Activated CD8-positive, alpha-beta memory T cell treated with anti-CD3 and anti-CD28 coated beads, Interleukin-2, amount 10 ng/mL, durations not matched to agents 7 days and 5 days (primary cell): ENCODE measurements around the gene PPCS. TPM values are rescaled to one million over a fixed set of nuclear protein-coding genes. Genes with fewer than 3 reads are reported as not detected.

Experiments
- ATAC-seq: fragments of 150-1000 bp; cut with Tn5 transposase; one replicate; pipeline ENCODE4 v1.10.0; 2021; ENCODE audit warnings: moderate library complexity
- CTCF ChIA-PET: fragments of 350-600 bp; sonication (Branson Sonifier 250); formaldehyde crosslinking; loops from one replicate; lab custom pipeline; 2021; ENCODE audit warnings: antibody characterized with exemption; lab: Charles Lee
- DNase-seq: peaks from one replicate; pipeline ENCODE4 v3.0.0-alpha.2; 2020
- H3K27ac Mint-ChIP-seq: one replicate; pipeline ENCODE4 v1.8.0; 2021; ENCODE audit warnings: mild to moderate bottlenecking, mixed read lengths
- H3K27me3 Mint-ChIP-seq: one replicate; pipeline ENCODE4 v1.8.0; 2021; ENCODE audit warnings: mixed read lengths
- H3K36me3 Mint-ChIP-seq: one replicate; pipeline ENCODE4 v1.8.0; 2021; ENCODE audit warnings: mild to moderate bottlenecking, mixed read lengths
- H3K4me1 Mint-ChIP-seq: one replicate; pipeline ENCODE4 v1.8.0; 2021; ENCODE audit warnings: mixed read lengths
- H3K4me3 Mint-ChIP-seq: one replicate; pipeline ENCODE4 v1.8.0; 2021; ENCODE audit warnings: mild to moderate bottlenecking, moderate library complexity, mixed read lengths
- H3K9me3 Mint-ChIP-seq: one replicate; pipeline ENCODE4 v1.8.0; 2022; ENCODE audit warnings: low read depth, mixed read lengths
- total RNA-seq, 2 experiments: library from RNA; stranded (reverse); gene quantifications; one replicate each; pipeline ENCODE4 v1.2.3, GENCODE V29; 2021

The PPCS gene
- total RNA-seq, 2 experiments from 2014 or later, result 32.0 to 40.4 TPM

DNA sequence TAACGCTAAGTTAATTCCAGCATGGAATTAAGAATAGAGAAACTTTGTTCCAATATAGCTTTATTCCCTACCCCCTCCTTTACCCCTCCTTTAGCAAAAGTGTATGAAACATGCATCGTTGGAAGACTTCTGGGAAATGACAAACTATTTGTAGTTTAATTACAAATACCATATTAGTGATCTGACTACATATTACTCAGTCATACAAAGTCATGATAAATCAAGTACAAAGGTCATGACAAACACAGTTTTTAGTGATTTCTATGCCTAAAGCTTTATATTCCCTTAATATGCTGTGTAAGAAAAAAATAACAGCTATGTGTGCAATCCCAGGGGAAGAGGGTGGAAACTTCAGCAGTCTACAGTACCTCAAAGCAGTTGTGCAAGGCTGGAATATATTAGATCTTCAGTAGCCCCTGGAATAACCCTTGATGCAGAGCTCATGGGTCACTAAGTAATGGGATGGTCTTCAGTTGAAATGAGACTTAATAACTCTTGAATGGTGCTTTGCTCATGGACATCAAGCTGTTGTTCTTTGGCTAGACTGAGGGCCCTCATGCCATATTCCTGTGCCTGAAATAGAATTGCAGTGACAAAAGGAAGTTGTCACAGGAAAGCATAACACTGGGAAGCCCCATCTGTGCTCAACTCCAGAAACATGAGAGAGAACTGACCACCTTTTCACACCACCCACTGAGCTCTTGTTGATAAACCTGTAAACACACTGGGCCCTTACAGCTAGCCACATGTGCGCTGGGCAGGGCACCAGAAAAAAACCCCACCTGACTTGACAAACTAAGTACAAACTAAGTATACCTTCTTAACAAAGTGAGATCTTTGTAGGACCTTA lies 25.8 kb upstream of the PPCS start:
- DNase-seq, result no peak
- H3K36me3 Mint-ChIP-seq, result no peaks in the 10 kb centered on the region
- no peaks in the 10 kb centered on the region for H3K4me1 Mint-ChIP-seq
- no peaks in the 10 kb centered on the region for H3K27me3 Mint-ChIP-seq
- CTCF ChIA-PET, result no interaction called here
- H3K9me3 Mint-ChIP-seq, result no peaks in the 10 kb centered on the region
- H3K27ac Mint-ChIP-seq, result no peak overlapping the region
- no peak for ATAC-seq
- no peak overlapping the region for H3K4me3 Mint-ChIP-seq

DNA sequence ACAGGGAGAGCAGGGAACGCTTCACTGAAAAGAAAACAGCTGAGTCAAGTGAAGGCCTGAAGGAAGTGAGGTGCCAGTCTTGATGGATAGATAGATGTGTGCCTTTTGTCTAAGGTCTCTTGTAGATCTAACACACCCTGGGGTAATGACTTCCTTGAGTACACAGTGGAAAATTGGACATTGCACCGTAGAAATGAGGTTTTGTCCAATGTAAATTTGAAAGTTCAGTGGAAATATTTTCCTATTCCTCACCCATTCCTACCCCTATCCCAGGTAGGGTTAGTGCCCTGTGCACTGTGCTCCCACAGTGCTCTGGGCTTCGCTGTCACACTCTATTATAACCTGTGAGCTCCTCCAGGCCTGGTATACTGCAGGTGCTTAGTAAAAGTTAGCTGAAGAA lies 24.8 kb upstream of the PPCS start:
- no peaks in the 10 kb centered on the region for H3K27me3 Mint-ChIP-seq
- CTCF ChIA-PET, result no interaction called here
- H3K4me1 Mint-ChIP-seq, result no peaks in the 10 kb centered on the region
- ATAC-seq, result no peak
- no peak for DNase-seq
- no peak overlapping the region for H3K4me3 Mint-ChIP-seq
- H3K27ac Mint-ChIP-seq, result no peak overlapping the region
- no peaks in the 10 kb centered on the region for H3K9me3 Mint-ChIP-seq
- no peaks in the 10 kb centered on the region for H3K36me3 Mint-ChIP-seq

DNA sequence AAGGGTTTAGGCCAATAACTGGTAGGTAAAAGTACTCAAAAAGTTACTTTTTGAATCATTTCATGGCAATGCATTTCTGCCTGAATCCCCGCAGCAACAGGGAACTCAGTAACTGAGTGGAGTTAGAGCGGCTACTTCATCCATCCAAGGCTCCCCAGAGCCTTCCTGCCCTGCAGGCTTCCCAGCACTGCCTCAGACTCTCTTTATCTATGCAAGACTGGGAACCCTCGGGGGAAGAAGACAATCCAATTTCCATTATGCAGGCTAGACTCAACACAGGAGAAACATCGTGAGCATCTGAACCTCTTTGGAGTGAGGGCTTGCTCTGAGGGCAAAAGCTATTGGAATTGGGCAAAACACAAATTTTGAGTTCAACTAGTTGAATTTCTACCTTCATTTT lies 23.6 kb upstream of the PPCS start:
- H3K27me3 Mint-ChIP-seq, result no peaks in the 10 kb centered on the region
- ATAC-seq, result no peak
- no peaks in the 10 kb centered on the region for H3K9me3 Mint-ChIP-seq
- no peak overlapping the region for H3K4me3 Mint-ChIP-seq
- H3K27ac Mint-ChIP-seq, result no peak overlapping the region
- CTCF ChIA-PET, result no interaction called here
- no peak for DNase-seq
- H3K4me1 Mint-ChIP-seq, result peaks cover 2% of the 10 kb centered on the region
- no peaks in the 10 kb centered on the region for H3K36me3 Mint-ChIP-seq

DNA sequence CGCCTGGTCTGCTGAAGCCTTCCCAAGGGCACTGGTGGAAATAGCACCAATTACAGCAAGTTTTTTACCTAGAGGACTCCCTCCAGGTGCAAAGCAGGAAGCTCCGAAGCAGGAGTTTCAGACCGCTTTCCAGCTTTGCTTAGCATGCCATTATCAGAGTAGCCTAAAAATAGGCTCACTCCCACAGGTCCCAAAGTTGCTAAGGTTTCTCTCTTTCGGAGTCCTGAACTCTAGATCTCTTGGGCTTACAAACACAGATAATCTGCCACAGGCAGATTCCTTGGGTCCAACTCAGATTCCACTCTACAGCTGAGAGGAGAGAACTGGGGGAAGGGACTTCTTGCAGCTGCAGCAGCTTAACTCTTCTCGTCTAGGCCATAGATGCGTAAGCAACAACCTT lies 23.0 kb upstream of the PPCS start:
- CTCF ChIA-PET, result interaction anchor here (1.2 kb wide), 2 partner anchors 11 to 260 kb away, joined by 3 read pairs; no protein-coding TSS in a partner anchor
- ATAC-seq, result no peak
- H3K4me1 Mint-ChIP-seq, result peaks cover 2% of the 10 kb centered on the region

DNA sequence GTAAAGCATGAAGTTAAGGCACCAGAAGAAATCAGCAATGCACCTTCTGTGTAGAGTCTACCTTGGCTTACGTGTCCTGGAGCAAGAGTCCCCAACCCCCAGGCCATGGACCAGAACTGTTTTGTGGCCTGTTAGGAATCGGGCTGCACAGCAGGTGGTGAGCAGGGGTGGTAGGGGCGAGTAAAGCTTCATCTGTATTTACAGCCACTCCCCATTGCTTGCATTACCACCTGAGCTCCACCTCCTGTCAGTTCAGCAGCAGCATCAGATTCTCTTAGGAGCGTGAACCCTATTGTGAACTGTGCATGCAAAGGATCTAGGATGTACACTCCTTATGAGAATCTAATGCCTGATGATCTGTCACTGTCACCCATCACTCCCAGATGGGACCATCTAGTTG lies 22.0 kb upstream of the PPCS start:
- CTCF ChIA-PET, result interaction anchor here (1.2 kb wide), 2 partner anchors 12 to 261 kb away, joined by 3 read pairs; no protein-coding TSS in a partner anchor

More for the DNA sequence above, 23.0 kb upstream of the PPCS start:
- no peaks in the 10 kb centered on the region for H3K9me3 Mint-ChIP-seq
- H3K4me3 Mint-ChIP-seq, result no peak overlapping the region
- H3K36me3 Mint-ChIP-seq, result no peaks in the 10 kb centered on the region
- no peak overlapping the region for H3K27ac Mint-ChIP-seq
- no peak for DNase-seq
- H3K27me3 Mint-ChIP-seq, result peaks cover 4% of the 10 kb centered on the region

DNA sequence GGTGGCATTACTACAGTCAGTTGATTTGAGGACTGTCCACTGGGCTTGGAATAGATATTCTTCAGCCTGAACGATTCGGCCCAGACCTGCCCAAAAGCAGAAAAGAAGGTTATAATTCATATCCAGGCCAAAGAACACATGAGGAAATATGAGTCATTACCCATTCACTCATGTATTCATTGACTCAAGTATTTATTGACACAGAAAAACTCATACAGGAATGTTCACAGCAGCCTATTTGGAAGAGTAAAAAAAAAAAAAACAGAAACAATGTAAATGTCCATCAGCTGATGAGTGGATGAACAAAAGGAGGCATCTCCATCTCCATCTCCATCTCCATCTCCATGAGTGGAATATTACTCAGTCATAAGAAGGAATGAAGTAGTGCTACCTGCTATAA lies 16.4 kb upstream of the PPCS start:
- Mint-ChIP-seq H3K36me3 (no peaks in the 10 kb centered on the region), H3K9me3 (no peaks in the 10 kb centered on the region), H3K27ac (no peak overlapping the region), H3K4me3 (no peak overlapping the region), H3K4me1 (peaks cover 2% of the 10 kb centered on the region), H3K27me3 (peaks cover 4% of the 10 kb centered on the region)
- CTCF ChIA-PET, result no interaction called here
- DNase-seq (no peak), ATAC-seq (no peak)

More for the DNA sequence above, 22.0 kb upstream of the PPCS start:
- H3K27me3 Mint-ChIP-seq, result peaks cover 4% of the 10 kb centered on the region
- no peaks in the 10 kb centered on the region for H3K36me3 Mint-ChIP-seq
- H3K9me3 Mint-ChIP-seq, result no peaks in the 10 kb centered on the region
- H3K27ac Mint-ChIP-seq, result no peak overlapping the region
- DNase-seq, result no peak
- ATAC-seq, result no peak
- H3K4me1 Mint-ChIP-seq, result peaks cover 2% of the 10 kb centered on the region
- H3K4me3 Mint-ChIP-seq, result no peak overlapping the region

DNA sequence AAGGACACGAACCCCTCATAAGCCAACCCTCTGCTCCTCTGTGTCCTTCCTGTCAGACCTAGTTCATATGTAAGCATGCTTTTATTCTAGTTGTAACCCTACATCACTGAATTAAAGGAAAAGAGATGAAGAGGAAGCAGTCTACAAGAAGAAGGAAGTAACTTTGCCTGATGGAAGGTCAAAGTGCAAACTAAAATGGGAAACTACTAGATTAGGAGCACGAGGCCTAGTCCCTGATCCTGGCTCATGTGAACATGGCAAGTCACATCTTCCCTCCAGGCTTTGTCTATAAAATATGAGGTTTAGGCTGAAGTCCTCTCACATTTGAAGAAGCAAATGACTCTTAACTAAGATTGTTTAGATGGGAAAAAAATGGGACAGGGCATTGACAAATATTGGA lies 13.7 kb upstream of the PPCS start:
- H3K27me3 Mint-ChIP-seq, result peaks cover 4% of the 10 kb centered on the region

DNA sequence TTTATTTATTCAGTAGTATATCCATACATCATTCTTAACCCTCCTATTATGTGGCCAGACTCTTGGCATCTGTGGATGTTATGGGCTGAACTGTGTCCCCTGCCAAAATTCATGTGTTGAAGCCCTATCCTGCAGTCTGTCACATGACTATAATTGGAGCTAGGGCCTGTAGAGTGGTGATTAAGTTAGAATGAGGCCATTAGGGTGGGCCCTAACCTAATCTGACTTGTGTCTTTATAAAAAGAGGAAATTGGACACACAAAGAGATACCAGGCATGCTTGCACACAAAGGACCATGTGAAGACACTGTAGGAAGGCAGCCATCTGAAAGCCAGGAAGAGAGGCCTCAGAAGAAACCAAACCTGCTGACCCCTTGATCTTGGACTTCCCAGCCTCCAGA lies 7.1 kb upstream of the PPCS start:
- no peaks in the 10 kb centered on the region for H3K36me3 Mint-ChIP-seq
- H3K27me3 Mint-ChIP-seq, result no peaks in the 10 kb centered on the region
- no peaks in the 10 kb centered on the region for H3K9me3 Mint-ChIP-seq
- no peak for DNase-seq
- H3K27ac Mint-ChIP-seq, result no peak overlapping the region
- no peak for ATAC-seq
- no peak overlapping the region for H3K4me3 Mint-ChIP-seq
- CTCF ChIA-PET, result interaction anchor here (1.3 kb wide), 1 partner anchor 624 kb away, joined by 3 read pairs; no protein-coding TSS in a partner anchor
- peaks cover 6% of the 10 kb centered on the region for H3K4me1 Mint-ChIP-seq

More for the DNA sequence above, 13.7 kb upstream of the PPCS start:
- Mint-ChIP-seq H3K9me3 (no peaks in the 10 kb centered on the region), H3K4me1 (no peaks in the 10 kb centered on the region), H3K27ac (no peak overlapping the region), H3K36me3 (no peaks in the 10 kb centered on the region), H3K4me3 (no peak overlapping the region)
- ATAC-seq (no peak), DNase-seq (no peak)
- CTCF ChIA-PET, result no interaction called here

DNA sequence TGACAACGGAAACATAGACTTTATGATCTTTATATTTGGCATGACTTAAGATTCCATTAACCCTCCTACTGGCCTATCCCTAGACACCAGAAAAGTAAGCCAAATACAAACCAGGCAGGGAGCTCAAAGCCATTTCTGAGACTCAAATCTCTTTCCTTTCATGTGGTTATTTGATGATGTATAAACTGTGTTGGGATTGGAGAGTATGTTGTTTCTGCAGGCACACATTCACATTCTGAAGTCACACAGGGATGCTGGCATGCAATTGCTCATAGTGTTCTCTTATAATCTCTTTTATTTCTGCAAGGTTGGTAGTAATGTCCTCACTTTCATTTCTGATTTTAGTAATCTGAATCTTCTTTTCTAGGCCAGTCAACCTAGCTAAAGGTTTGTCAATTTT lies 6.3 kb upstream of the PPCS start:
- H3K27ac Mint-ChIP-seq, result no peak overlapping the region
- peaks cover 10% of the 10 kb centered on the region for H3K4me1 Mint-ChIP-seq
- no peaks in the 10 kb centered on the region for H3K27me3 Mint-ChIP-seq
- DNase-seq (no peak), ATAC-seq (no peak)
- H3K36me3 Mint-ChIP-seq, result no peaks in the 10 kb centered on the region
- H3K4me3 Mint-ChIP-seq, result no peak overlapping the region
- CTCF ChIA-PET, result interaction anchor here (0.7 to 1.3 kb wide), 2 partner anchors 19 to 624 kb away, joined by 3 read pairs; no protein-coding TSS in a partner anchor
- H3K9me3 Mint-ChIP-seq, result no peaks in the 10 kb centered on the region

DNA sequence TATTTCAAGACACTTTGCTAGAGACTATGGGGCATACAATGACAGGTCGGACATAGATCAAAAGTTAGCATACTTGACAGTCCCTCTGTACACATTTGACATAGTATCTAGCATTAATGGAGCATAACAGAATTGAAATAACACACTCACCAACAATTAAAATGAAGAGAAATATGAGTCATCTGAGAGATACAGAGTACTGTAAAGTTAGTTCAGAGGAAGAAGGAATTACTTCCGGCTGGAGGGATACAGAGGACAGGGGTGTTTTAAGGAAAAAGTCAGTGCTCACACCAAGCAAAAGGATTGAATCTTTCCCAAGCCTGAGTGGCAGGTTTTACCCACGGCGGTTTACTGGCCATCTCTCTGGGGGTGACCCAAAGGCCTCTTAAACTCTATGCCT lies 3.0 kb upstream of the PPCS start:
- Mint-ChIP-seq H3K4me1 (peaks cover 30% of the 10 kb centered on the region), H3K9me3 (no peaks in the 10 kb centered on the region), H3K27me3 (no peaks in the 10 kb centered on the region), H3K27ac (no peak overlapping the region), H3K36me3 (peaks cover 10% of the 10 kb centered on the region), H3K4me3 (no peak overlapping the region)
- CTCF ChIA-PET, result no interaction called here
- no peak for DNase-seq
- ATAC-seq, result no peak

DNA sequence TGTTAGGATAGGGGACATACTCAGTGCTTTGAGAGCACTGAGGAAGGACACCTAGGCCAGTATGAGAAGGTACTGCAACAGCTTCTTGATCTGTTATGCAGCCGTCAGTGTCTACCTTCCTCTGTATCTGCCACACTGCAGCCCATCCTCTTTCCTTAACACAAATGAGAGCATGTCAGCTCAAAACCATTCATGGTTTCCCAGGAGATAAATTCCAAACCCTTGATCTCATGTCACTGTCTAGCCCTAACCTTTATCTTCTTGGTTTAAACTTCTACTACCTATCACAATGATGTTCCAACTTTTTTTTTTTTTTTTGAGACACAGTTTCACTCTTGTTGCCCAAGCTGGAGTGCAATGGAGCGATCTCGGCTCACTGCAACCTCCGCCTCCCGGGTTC lies 1.9 kb upstream of the PPCS start:
- CTCF ChIA-PET, result no interaction called here
- Mint-ChIP-seq H3K4me3 (peak overlapping the region; percentile 2), H3K27me3 (no peaks in the 10 kb centered on the region), H3K9me3 (no peaks in the 10 kb centered on the region), H3K36me3 (peaks cover 17% of the 10 kb centered on the region), H3K4me1 (peaks cover 31% of the 10 kb centered on the region), H3K27ac (no peak overlapping the region)
- no peak for ATAC-seq
- no peak for DNase-seq

DNA sequence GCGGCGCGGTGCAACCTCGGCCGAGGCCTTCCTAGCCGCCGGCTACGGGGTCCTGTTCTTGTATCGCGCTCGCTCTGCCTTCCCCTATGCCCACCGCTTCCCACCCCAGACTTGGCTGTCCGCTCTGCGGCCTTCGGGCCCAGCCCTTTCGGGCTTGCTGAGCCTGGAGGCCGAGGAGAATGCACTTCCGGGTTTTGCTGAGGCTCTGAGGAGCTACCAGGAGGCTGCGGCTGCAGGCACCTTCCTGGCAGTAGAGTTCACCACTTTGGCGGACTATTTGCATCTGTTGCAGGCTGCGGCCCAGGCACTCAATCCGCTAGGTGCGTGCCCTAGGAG lies 379 bp downstream of the PPCS start:
- H3K4me3 Mint-ChIP-seq, result peak overlapping the region; percentile 79
- peaks cover 34% of the 10 kb centered on the region for H3K4me1 Mint-ChIP-seq
- ATAC-seq (peak; percentile 81), DNase-seq (peak; percentile 83)
- H3K27me3 Mint-ChIP-seq, result no peaks in the 10 kb centered on the region
- CTCF ChIA-PET, result interaction anchor here (1.2 to 1.3 kb wide), 2 partner anchors 9 to 283 kb away, joined by 3 to 6 read pairs; no protein-coding TSS in a partner anchor
- H3K9me3 Mint-ChIP-seq, result no peaks in the 10 kb centered on the region
- H3K36me3 Mint-ChIP-seq, result peaks cover 33% of the 10 kb centered on the region
- peak overlapping the region; percentile 92 for H3K27ac Mint-ChIP-seq

DNA sequence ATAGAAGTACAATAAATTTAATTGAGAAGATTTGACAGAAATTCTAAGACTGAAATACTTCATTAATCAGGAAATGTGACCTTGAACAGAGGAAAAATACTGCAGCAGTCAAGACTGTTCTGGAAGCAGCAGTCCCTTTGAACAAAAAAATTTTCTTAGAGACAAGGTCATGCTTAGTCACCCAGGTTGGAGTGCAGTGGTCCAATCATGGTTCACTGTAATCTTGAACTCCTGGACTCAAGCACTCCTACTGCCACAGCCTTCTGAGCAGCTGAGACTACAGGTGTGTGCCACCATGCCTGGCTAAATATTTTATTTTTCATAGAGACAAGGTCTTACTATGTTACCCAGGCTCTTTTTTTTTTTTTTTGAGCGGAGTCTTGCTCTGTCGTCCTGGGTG lies 4.9 kb downstream of the PPCS start:
- no peak overlapping the region for H3K4me3 Mint-ChIP-seq
- peaks cover 44% of the 10 kb centered on the region for H3K4me1 Mint-ChIP-seq
- H3K9me3 Mint-ChIP-seq, result no peaks in the 10 kb centered on the region
- DNase-seq (no peak), ATAC-seq (no peak)
- peaks cover 4% of the 10 kb centered on the region for H3K27me3 Mint-ChIP-seq
- no peak overlapping the region for H3K27ac Mint-ChIP-seq
- H3K36me3 Mint-ChIP-seq, result peaks cover 34% of the 10 kb centered on the region
- CTCF ChIA-PET, result no interaction called here
